Activated naive CD8-positive, alpha-beta T cell treated with anti-CD3 and anti-CD28 coated beads, Interleukin-2, amount 50 U/mL, for 24 hours (primary cell): Measurements from ENCODE around the gene ATOH1.

Source experiments
- ATAC-seq: fragments of 150-1000 bp; cut with Tn5 transposase; one replicate; pipeline ENCODE4 v1.10.0; 2021
- DNase-seq: peaks from one replicate; pipeline ENCODE4 v3.0.0; 2021
- H3K27ac Mint-ChIP-seq: one replicate; pipeline ENCODE4 v1.8.0; 2021; ENCODE audit warnings: mild to moderate bottlenecking, mixed read lengths
- H3K27me3 Mint-ChIP-seq: one replicate; pipeline ENCODE4 v1.8.0; 2021; ENCODE audit warnings: mixed read lengths
- H3K36me3 Mint-ChIP-seq: one replicate; pipeline ENCODE4 v1.8.0; 2021; ENCODE audit warnings: low read depth, mixed read lengths
- H3K4me1 Mint-ChIP-seq: one replicate; pipeline ENCODE4 v1.8.0; 2021; ENCODE audit warnings: mixed read lengths
- H3K4me3 Mint-ChIP-seq: one replicate; pipeline ENCODE4 v1.8.0; 2021; ENCODE audit warnings: mild to moderate bottlenecking, moderate library complexity, mixed read lengths
- H3K9me3 Mint-ChIP-seq: one replicate; pipeline ENCODE4 v1.8.0; 2021; ENCODE audit warnings: mixed read lengths

The ATOH1 gene

DNA sequence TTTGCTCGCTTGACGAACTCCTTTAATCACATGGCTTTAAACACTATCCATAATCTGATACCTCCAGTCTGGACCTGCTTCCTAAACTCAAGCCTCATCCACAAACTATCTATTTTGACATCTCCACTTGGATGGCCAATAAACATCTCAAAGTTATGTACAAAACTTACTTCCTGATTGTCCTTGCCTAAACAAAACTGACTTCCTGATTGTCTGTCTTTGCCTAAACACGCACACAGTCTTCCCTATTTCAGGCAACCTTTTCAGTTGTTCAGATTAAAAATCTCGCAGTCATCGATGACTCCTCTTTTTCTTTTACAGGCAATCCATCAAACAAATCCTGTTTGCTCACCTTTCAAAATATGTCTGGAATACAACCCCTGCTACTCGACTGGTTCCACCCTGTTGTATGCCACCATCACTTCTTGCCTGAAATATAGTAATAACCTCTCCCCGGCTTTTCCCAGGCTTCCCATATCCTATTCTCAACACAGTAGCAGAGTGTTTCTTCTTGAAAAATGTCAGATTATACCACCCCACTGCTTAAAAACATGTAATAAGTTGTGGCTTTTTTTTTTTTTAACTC, 39.0 kb downstream of the ATOH1 start:
- Mint-ChIP-seq H3K36me3 (no peaks in the 10 kb centered on the region), H3K27me3 (no peaks in the 10 kb centered on the region), H3K4me3 (no peak overlapping the region), H3K9me3 (no peaks in the 10 kb centered on the region), H3K27ac (no peak overlapping the region), H3K4me1 (no peaks in the 10 kb centered on the region)
- ATAC-seq (no peak), DNase-seq (no peak)

DNA sequence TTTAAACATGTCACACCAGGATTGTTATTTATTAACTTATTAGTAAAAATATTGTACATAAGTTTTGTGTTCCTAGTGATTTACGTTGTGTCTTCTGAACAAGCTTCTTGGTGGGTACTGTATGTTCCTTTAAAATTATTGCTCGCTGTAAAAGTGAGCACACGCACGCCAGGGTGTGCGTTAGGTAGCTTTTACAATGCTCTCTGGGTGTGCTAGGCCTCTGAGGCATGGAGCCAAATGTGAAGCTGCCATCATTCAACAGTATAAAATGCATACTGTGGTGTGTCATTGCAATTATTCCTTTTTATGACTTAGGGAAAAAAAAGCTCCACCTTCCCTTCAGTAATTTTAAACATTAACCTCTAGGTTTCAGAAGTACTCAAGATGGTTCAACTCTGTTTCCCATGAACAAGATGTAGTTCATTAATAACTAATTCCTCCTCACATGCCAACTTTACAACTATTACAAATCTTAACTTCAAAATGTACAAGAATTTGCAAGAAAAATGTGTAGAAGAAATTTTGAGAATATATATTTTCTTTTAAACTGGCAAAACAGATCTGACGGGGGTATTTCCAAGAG, 42.4 kb downstream of the ATOH1 start:
- H3K4me1 Mint-ChIP-seq: no peaks in the 10 kb centered on the region
- H3K27ac Mint-ChIP-seq: no peak overlapping the region
- ATAC-seq (no peak), DNase-seq (no peak)
- H3K9me3 Mint-ChIP-seq: no peaks in the 10 kb centered on the region
- no peak overlapping the region for H3K4me3 Mint-ChIP-seq
- H3K36me3 Mint-ChIP-seq: no peaks in the 10 kb centered on the region
- no peaks in the 10 kb centered on the region for H3K27me3 Mint-ChIP-seq

DNA sequence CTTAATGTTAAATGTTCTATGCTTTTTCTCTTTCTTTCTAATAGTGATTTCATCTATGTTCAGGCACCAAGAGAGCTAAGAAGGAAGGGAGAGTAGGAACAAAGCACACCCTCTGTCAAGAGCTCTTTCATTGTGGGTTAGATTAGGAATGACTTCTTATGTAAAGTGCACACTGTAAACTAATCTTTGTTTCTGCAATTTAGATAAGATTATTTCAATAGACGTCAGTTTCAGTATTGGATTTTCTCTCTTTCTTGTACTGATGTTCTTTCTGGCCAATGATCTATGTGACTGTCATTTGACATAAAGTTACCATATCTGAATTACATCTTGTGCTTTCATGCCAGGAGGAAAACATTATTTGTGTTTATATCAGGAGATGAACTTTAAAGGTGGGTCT, 48.2 kb downstream of the ATOH1 start:
- DNase-seq: no peak
- Mint-ChIP-seq H3K4me3 (no peak overlapping the region), H3K9me3 (peaks cover 9% of the 10 kb centered on the region), H3K4me1 (no peaks in the 10 kb centered on the region), H3K36me3 (no peaks in the 10 kb centered on the region), H3K27ac (no peak overlapping the region), H3K27me3 (no peaks in the 10 kb centered on the region)
- no peak for ATAC-seq

DNA sequence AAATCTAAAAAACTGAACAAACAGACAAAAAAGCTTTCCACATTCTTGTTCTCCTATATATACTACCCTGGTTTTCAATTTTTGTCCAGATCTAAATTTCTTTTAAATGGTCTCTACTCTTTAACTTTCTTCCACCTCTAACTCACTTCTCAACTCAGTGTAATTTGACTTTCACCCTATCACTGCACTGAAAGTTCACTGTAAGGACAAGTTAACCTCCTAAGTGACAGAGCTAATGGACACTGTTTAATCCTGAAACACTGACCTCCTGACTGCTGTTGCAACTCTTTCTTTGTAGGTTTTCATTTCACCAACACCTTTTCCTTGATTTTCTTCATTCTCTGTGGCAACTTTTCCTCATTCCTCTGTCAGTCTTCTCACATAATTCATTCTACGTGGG, 50.0 kb downstream of the ATOH1 start:
- Mint-ChIP-seq H3K4me3 (no peak overlapping the region), H3K4me1 (no peaks in the 10 kb centered on the region), H3K9me3 (peaks cover 9% of the 10 kb centered on the region), H3K27ac (no peak overlapping the region), H3K36me3 (no peaks in the 10 kb centered on the region), H3K27me3 (no peaks in the 10 kb centered on the region)
- DNase-seq: no peak
- ATAC-seq: no peak

DNA sequence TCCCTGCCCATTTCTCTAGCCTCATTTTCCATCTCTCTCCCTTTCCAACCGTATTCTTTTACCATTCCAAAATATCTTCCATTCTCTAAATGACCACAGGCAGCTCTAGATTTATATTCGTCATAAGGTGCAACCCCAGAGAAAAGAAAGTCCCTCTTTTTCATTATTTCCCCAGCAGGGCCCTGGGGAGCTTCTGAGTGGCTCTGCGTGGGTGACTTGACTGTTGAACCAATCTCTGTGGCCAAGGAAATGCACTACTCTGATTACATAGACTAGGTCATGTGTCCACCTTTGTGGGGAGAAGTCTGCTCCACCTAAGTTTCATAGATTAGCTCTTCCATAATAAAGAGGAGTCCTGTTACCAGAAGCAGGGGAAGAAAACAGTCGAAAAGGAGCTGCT, 51.4 kb downstream of the ATOH1 start:
- H3K4me3 Mint-ChIP-seq: no peak overlapping the region
- H3K9me3 Mint-ChIP-seq: peaks cover 9% of the 10 kb centered on the region
- no peak for DNase-seq
- H3K36me3 Mint-ChIP-seq: no peaks in the 10 kb centered on the region
- H3K27ac Mint-ChIP-seq: no peak overlapping the region
- no peaks in the 10 kb centered on the region for H3K4me1 Mint-ChIP-seq
- no peak for ATAC-seq
- H3K27me3 Mint-ChIP-seq: no peaks in the 10 kb centered on the region
